Astrocyte of the spinal cord (primary cell): ENCODE measurements around the gene PYHIN1.

Source experiments
- DNase-seq: peaks from one replicate; pipeline ENCODE4 v3.0.0; 2011; ENCODE audit warnings: low read depth, low spot score
- H3K4me3 ChIP-seq: 2 replicates; pipeline ENCODE4 v1.5.1; 2011; ENCODE audit warnings: low read depth, mild to moderate bottlenecking, low read length, moderate library complexity
- CTCF ChIP-seq: IDR thresholded peaks from 2 replicates; pipeline ENCODE4 v1.5.1; 2012; ENCODE audit warnings: low read depth, mild to moderate bottlenecking, low read length, inconsistent platforms
- in situ Hi-C: cut with HindIII; loops from 2 replicates; pipeline ENCODE4 v1.10.0; 2017; ENCODE audit warnings: low sequenced_read_pairs

PYHIN1 gene

GRCh38 chr1:158932171-158932570 lies 819 bp downstream of the PYHIN1 start:
- no peak for TF ChIP-seq CTCF
- in situ Hi-C loops, result no loop called here
- no peak for DNase-seq
- H3K4me3 ChIP-seq, result no peak overlapping the region

- in situ Hi-C loops, result no loop called here
- H3K4me3 ChIP-seq, result no peak overlapping the region
- no peak for TF ChIP-seq CTCF
- no peak for DNase-seq
These were observed 2.3 kb downstream of the PYHIN1 start for GRCh38 chr1:158933621-158934020.

DNA sequence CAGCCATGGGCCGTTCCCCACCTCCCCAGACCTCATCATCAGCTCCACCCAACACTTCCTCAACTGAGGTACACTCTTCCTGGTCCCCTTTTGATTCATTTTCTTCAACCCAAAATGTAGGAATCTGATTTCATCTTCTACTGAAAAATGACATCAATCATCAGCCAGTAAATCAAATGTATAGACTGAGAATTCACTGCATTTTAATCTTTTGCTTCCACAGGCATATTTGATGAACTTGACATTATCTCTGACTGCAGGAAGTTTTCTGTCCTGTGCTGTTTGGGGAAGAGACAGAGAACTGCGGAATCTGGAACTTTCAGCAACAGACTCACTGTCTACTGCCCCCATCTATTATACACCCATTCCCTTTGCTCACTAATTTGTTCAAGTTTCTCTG lies 7.8 kb downstream of the PYHIN1 start:
- no peak for TF ChIP-seq CTCF
- no peak for DNase-seq
- in situ Hi-C loops, result no loop called here
- no peak overlapping the region for H3K4me3 ChIP-seq

DNA sequence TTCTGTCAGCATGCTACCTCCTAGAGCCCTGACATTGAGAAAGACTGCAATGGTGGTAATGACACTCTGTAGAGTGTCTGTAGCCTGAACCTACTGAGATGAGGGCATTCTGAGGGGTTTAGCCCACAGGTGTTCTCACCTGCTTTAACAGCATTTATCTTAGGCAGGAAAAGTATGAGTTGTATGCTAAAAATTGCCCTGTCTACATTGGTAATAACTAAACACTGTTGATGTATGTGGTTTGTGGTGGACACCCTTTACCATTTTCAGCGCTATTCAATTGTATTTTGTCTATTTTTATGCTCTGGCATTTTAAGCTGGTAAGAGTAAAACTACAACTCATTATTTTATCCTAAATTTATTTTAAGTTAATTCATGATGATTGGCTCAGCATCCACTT lies 10.0 kb downstream of the PYHIN1 start:
- no peak for TF ChIP-seq CTCF
- in situ Hi-C loops, result no loop called here
- no peak for DNase-seq
- H3K4me3 ChIP-seq, result no peak overlapping the region

DNA sequence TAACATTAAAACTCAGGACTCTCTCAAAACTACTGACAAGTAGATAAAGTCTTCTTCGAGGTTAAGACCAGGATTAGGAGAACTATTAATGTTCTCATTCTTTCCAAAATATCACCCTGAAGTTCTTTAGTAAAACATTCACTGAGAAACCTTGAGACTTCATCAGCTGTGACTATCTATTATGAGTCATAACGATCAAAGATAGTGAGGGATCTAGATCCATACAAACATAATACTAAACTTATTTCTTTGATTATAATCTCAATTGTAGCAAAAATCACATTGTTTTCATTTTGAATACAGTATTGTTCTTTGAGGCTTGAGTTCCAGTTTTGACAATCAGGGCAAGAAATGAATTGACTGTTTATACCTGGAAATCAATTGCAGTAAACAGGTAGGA lies 11.1 kb downstream of the PYHIN1 start:
- in situ Hi-C loops, result no loop called here
- no peak overlapping the region for H3K4me3 ChIP-seq
- DNase-seq, result no peak
- no peak for TF ChIP-seq CTCF

GRCh38 chr1:158943059-158943458 lies 11.7 kb downstream of the PYHIN1 start:
- in situ Hi-C loops, result no loop called here
- no peak for TF ChIP-seq CTCF
- no peak overlapping the region for H3K4me3 ChIP-seq
- DNase-seq, result no peak

DNA sequence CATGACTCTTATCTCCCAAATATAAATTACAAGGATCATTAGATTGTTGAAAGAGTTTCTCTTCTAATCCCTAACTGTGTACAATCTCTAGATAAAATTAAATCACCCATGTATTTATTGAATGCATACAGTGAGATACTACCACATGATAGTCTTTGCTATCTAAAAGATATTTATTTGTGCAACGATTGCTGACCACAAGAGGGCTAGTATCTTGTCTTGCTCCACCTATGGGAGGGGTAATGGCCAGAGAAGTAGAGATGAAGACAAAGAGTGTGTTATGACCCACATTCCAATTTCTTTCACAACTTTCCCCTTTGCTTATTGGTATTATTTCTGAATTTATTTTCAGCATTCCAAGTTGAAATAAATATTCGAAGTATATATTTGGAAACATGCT lies 13.7 kb downstream of the PYHIN1 start:
- no peak for TF ChIP-seq CTCF
- no peak for DNase-seq
- no peak overlapping the region for H3K4me3 ChIP-seq
- in situ Hi-C loops, result no loop called here
